Activated CD8-positive, alpha-beta T cell treated with anti-CD3 and anti-CD28 coated beads for 36 hours (primary cell): Measurements from ENCODE around the gene BDP1. TPM values are rescaled to one million over a fixed set of nuclear protein-coding genes. Genes with fewer than 3 reads are reported as not detected.

Experiments used
- ATAC-seq: fragments of 200-7000 bp; cut with Tn5 transposase; one replicate; pipeline ENCODE4 v1.10.0; 2021; ENCODE audit warnings: mild to moderate bottlenecking, moderate library complexity
- CTCF ChIA-PET: fragments of 350-600 bp; sonication (Branson Sonifier 250); formaldehyde crosslinking; loops from one replicate; lab custom pipeline; 2021; ENCODE audit warnings: antibody characterized with exemption; lab: Charles Lee
- POLR2A ChIA-PET: fragments of 350-600 bp; sonication (Branson Sonifier 250); formaldehyde crosslinking; loops from one replicate; lab custom pipeline; 2021; ENCODE audit warnings: antibody characterized with exemption; lab: Charles Lee
- DNase-seq: peaks from one replicate; pipeline ENCODE4 v3.0.0-alpha.2; 2020
- H3K27ac Mint-ChIP-seq: one replicate; pipeline ENCODE4 v1.8.0; 2021; ENCODE audit warnings: mild to moderate bottlenecking, mixed read lengths
- H3K27me3 Mint-ChIP-seq: one replicate; pipeline ENCODE4 v1.8.0; 2021; ENCODE audit warnings: mixed read lengths
- H3K36me3 Mint-ChIP-seq: one replicate; pipeline ENCODE4 v1.8.0; 2021; ENCODE audit warnings: low read depth, mixed read lengths
- H3K4me1 Mint-ChIP-seq: one replicate; pipeline ENCODE4 v1.8.0; 2021; ENCODE audit warnings: low read depth, mixed read lengths
- H3K4me3 Mint-ChIP-seq: one replicate; pipeline ENCODE4 v1.8.0; 2021; ENCODE audit warnings: mild to moderate bottlenecking, moderate library complexity, mixed read lengths
- H3K9me3 Mint-ChIP-seq: one replicate; pipeline ENCODE4 v1.8.0; 2021; ENCODE audit warnings: mixed read lengths
- intact Hi-C: fragments of 100-400 bp; cut with micrococcal nuclease; formaldehyde crosslinking; loops from one replicate; pipeline ENCODE4 v1.10.0; 2022
- total RNA-seq, 2 experiments: library from RNA; stranded (reverse); gene quantifications; one replicate each; pipeline ENCODE4 v1.2.3, GENCODE V29; 2021
- TF ChIP-seq, protein P1 (sequence below): fragments of 200-600 bp; IDR thresholded peaks from one replicate; pipeline ENCODE4 v1.8.0; 2022; ENCODE audit warnings: antibody characterized with exemption, mild to moderate bottlenecking

The BDP1 gene
- total RNA-seq, 2 experiments from 2014 or later = 26.8 TPM

DNA sequence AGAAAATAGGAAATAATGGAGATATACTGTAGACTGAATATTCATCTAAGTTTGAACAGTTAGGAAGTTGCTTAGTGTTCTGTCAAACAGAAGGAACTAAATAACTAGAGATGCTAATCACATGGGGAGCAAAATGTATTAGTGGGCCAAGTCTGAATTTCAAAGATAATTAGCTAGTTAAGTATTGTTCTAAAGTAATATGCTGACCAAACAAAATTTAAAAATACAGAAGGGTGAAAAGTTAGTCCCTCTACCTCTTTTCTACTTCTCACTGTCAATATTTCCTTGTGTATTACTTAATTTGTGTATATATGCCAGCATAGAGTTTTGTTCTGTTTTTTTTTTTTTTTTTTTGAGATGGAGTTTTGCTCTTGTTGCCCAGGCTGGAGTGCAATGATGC is 135.6 kb downstream of the BDP1 start:
- H3K27ac Mint-ChIP-seq = peak overlapping the region; percentile 58
- TF ChIP-seq, protein P1, sequence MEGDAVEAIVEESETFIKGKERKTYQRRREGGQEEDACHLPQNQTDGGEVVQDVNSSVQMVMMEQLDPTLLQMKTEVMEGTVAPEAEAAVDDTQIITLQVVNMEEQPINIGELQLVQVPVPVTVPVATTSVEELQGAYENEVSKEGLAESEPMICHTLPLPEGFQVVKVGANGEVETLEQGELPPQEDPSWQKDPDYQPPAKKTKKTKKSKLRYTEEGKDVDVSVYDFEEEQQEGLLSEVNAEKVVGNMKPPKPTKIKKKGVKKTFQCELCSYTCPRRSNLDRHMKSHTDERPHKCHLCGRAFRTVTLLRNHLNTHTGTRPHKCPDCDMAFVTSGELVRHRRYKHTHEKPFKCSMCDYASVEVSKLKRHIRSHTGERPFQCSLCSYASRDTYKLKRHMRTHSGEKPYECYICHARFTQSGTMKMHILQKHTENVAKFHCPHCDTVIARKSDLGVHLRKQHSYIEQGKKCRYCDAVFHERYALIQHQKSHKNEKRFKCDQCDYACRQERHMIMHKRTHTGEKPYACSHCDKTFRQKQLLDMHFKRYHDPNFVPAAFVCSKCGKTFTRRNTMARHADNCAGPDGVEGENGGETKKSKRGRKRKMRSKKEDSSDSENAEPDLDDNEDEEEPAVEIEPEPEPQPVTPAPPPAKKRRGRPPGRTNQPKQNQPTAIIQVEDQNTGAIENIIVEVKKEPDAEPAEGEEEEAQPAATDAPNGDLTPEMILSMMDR = no peak

DNA sequence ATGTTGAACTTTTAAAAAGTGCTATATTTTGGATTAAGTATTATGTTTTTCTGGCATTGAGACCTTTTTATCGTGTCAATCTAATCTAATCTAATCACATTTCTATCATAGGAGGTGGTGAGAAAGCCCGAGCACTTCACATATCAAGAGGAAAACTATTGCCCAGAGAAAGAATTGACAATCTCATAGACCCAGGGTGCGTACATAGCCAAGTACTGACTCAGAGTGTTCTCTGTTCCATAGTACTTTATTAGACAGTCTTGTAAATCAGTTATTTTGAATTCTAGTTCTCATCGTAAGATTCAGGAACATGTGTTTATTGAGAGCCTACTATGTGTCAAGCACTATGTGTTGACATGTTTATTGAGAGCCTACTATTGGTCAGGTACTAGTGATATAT is 140.7 kb downstream of the BDP1 start:
- intact Hi-C loops = no loop called here
- Mint-ChIP-seq H3K9me3 (no peaks in the 10 kb centered on the region), H3K27me3 (no peaks in the 10 kb centered on the region), H3K27ac (no peak overlapping the region), H3K36me3 (peaks cover 42% of the 10 kb centered on the region), H3K4me1 (peaks cover 19% of the 10 kb centered on the region), H3K4me3 (no peak overlapping the region)
- ATAC-seq (no peak), DNase-seq (no peak)
- TF ChIP-seq, protein P1 = no peak
- ChIA-PET POLR2A (no interaction called here), CTCF (no interaction called here)

More for the DNA sequence above, 135.6 kb downstream of the BDP1 start:
- ChIA-PET CTCF (interaction anchor here (4.3 kb wide), 1 partner anchor 10 kb away, joined by 38 read pairs; no protein-coding TSS in a partner anchor), POLR2A (interaction anchor here (5.7 kb wide), 1 partner anchor 10 kb away, joined by 40 read pairs; no protein-coding TSS in a partner anchor)
- no peaks in the 10 kb centered on the region for H3K27me3 Mint-ChIP-seq
- H3K9me3 Mint-ChIP-seq = no peaks in the 10 kb centered on the region
- intact Hi-C loops = no loop called here
- H3K4me1 Mint-ChIP-seq = peaks cover 37% of the 10 kb centered on the region
- ATAC-seq = no peak
- no peak overlapping the region for H3K4me3 Mint-ChIP-seq
- peaks cover 34% of the 10 kb centered on the region for H3K36me3 Mint-ChIP-seq
- no peak for DNase-seq

DNA sequence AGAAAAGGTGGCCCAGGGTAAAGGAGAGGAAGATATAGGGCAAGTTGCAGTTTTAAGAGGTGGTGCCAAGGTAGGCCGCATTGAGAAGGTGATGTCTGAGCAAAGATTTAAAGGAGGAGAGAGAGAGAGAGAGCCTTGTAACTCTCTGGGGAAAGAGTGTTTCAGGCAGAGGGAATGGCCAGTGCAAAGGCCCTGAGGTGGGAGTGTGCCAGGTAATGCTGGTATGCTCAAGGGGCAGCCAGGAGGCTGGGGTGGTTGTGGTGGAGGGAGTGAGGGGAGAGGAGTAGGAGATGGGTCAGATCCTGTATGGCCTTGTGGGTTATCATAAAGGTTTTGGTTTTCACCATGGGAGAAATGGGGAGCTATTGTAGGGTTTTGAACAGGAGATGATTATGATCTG is 141.6 kb downstream of the BDP1 start:
- POLR2A ChIA-PET = no interaction called here
- TF ChIP-seq, protein P1 = no peak
- intact Hi-C loops = no loop called here
- peaks cover 26% of the 10 kb centered on the region for H3K4me1 Mint-ChIP-seq
- peak overlapping the region; percentile 21 for H3K27ac Mint-ChIP-seq
- no peak for DNase-seq
- H3K4me3 Mint-ChIP-seq = no peak overlapping the region
- H3K27me3 Mint-ChIP-seq = no peaks in the 10 kb centered on the region
- peaks cover 43% of the 10 kb centered on the region for H3K36me3 Mint-ChIP-seq
- no peaks in the 10 kb centered on the region for H3K9me3 Mint-ChIP-seq
- no peak for ATAC-seq
- CTCF ChIA-PET = interaction anchor here (1.0 kb wide), 1 partner anchor 9 kb away, joined by 3 read pairs; the partner anchor contains the start of gene MCCC2

DNA sequence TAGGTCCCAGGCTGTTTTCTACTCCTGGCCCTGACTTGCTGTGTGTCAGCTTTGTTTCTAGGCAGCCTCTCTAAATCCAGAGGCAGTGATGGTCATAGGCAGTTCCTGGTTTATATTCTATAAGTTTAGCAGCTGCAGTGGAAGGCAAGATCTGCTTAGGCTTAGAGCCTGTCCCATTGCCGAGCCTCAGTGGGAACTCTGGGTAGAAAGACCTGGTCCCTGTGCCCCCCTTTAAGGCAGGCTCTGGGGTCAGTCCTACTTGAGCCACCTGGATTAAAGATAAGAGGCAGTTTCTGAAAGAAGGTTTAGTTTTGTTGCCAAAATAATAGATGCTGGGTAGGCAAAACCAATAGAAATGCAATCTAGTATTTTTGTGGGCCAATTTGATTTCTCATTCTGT is 145.3 kb downstream of the BDP1 start:
- Mint-ChIP-seq H3K9me3 (no peaks in the 10 kb centered on the region), H3K4me1 (peaks cover 35% of the 10 kb centered on the region), H3K4me3 (peak overlapping the region; percentile 35), H3K36me3 (peaks cover 52% of the 10 kb centered on the region), H3K27me3 (no peaks in the 10 kb centered on the region), H3K27ac (peak overlapping the region; percentile 97)
- ATAC-seq (no peak), DNase-seq (no peak)
- TF ChIP-seq, protein P1 = no peak
- intact Hi-C loops = loop anchor here (2.0 kb wide), 1 partner anchor 14 kb away; the partner anchor contains the start of gene MCCC2
- POLR2A ChIA-PET = interaction anchor here (1.1 to 2.3 kb wide), 2 partner anchors 12 to 145 kb away, joined by 4 to 40 read pairs; partner anchors contain the start of genes BDP1 and MCCC2
- CTCF ChIA-PET = interaction anchor here (1.2 to 2.7 kb wide), 9 partner anchors 10 to 125 kb away, joined by 3 to 38 read pairs (median 5); partner anchors contain the start of gene MCCC2
